Testis (tissue), 2 donors: ENCODE measurements around the gene AQP9.

Experiments
- POLR2A ChIP-seq: fragments of 450-650 bp; IDR thresholded peaks from one replicate; pipeline ENCODE4 v1.6.1; 2017; ENCODE audit warnings: antibody characterized with exemption, mild to moderate bottlenecking, moderate library complexity
- TF ChIP-seq, protein P1 (sequence below), 3 experiments: fragments of 450-650 bp in 2 of 3; fragments of 200-600 bp in 1 of 3; sonication (generic) in 1 of 3; IDR thresholded peaks; one replicate each; pipeline ENCODE4 v1.5.1; 2016 to 2019; ENCODE audit warnings: antibody characterized with exemption in 3 of 3, mild to moderate bottlenecking in 2 of 3, moderate library complexity in 1 of 3

- TF ChIP-seq, protein P1, sequence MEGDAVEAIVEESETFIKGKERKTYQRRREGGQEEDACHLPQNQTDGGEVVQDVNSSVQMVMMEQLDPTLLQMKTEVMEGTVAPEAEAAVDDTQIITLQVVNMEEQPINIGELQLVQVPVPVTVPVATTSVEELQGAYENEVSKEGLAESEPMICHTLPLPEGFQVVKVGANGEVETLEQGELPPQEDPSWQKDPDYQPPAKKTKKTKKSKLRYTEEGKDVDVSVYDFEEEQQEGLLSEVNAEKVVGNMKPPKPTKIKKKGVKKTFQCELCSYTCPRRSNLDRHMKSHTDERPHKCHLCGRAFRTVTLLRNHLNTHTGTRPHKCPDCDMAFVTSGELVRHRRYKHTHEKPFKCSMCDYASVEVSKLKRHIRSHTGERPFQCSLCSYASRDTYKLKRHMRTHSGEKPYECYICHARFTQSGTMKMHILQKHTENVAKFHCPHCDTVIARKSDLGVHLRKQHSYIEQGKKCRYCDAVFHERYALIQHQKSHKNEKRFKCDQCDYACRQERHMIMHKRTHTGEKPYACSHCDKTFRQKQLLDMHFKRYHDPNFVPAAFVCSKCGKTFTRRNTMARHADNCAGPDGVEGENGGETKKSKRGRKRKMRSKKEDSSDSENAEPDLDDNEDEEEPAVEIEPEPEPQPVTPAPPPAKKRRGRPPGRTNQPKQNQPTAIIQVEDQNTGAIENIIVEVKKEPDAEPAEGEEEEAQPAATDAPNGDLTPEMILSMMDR (IDR thresholded peaks at IDR 0.05): no peak
- TF ChIP-seq POLR2A: no peak
Observed at GRCh38 chr15:58201516-58201915, 63.3 kb downstream of the AQP9 start.
